GM04503 (cell line): ENCODE data around the gene PIK3C3.
"Not testable (repeated sequence)": the region's sequence is repeated elsewhere in the genome, so short reads cannot be mapped to it uniquely, and the experiment has no call there.

Experiments used
- DNase-seq: peaks from one replicate; pipeline ENCODE4 v3.0.0-alpha.2; 2012; ENCODE audit warnings: low read depth

PIK3C3 gene

DNA sequence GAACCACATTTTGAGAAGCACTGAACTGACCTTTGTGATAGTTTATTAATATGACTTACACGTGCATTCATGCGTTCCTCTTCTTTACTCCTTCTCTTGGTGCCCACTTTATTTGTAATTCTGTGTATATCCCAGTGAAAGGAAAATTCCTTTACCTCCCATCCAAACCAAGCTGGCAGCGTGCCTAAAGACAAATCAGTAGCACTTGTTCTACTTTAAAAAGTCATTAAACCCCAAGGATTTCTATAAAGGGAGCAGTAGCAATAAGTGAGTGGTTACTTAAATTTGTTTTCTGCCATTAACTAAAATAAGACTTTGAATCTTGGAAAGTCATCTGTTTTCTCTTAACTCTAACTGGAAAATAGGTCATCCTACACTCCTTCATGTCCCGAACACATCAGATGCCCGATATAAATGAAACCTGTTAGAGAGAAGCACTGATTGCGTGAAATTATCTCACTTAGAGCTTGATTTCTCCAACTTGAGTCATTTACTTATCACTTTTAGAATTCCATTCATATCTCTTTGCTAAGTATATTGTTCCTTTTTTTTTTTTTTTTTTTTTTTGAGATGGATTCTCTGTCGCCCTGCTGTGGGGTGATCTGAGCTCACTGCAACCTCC is 10.7 kb downstream of the PIK3C3 start:
- no peak for DNase-seq

DNA sequence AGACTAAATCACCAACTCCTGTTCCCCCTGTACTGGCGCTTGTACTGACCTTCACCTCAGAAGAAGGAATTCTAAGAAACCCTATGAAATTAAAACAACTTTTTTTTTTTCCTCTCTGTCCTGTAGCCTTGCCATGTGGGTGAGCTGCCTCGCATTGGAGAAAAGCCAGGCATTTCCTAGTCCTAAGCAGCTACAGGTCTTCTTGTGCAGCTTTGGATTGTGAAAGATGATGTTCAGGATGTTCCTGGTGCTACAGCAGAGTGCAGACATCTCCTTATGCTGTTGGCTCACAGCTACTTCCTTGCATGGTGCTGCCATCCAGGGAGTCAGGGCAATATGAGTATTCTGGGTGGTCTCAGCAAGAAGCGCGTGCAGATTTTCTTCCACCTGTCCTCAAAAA is 11.9 kb downstream of the PIK3C3 start:
- no peak for DNase-seq

DNA sequence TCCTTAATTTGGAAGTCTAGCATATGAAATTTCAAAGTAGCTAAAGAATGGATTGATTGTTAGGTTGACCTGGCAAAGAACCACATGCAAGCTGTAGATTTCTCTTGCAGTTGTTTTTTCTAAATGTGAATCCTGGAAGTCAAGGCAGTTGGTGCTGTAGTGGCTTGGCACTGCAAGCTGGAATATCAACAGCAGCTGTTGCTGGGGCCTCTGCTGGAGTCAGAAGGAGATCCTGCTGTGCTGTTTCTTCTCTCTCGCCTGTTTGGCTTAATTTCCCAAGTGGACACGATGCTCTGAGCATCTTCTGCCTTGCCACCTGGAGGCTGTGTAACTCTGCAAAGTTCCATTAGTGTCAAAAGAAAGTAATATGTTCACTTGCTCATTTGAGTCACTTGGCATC is 12.6 kb downstream of the PIK3C3 start:
- DNase-seq = no peak

- no peak for DNase-seq
Observed at GRCh38 chr18:41969881-41970280, 14.8 kb downstream of the PIK3C3 start.

- no peak for DNase-seq
Observed at GRCh38 chr18:41972067-41972925, 17.3 kb downstream of the PIK3C3 start.

DNA sequence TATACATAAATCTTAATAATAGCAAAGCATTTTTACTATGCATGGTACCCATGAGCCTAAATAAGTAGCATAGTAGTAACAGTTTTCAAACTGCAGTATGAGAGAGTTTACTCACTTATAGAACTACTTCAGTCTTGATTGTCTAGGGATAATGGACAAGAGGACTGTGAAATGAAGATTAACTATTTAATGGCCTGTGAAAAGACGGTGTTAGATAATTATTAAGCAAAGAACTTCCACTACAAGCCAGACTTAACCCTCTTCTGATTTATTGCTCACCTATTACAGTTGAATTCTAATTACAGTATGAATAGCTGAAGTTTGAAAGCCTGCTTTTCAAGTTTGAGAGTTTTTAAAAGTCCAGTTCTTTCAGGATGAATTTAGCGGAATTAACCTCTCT is 18.9 kb downstream of the PIK3C3 start:
- DNase-seq = no peak

DNA sequence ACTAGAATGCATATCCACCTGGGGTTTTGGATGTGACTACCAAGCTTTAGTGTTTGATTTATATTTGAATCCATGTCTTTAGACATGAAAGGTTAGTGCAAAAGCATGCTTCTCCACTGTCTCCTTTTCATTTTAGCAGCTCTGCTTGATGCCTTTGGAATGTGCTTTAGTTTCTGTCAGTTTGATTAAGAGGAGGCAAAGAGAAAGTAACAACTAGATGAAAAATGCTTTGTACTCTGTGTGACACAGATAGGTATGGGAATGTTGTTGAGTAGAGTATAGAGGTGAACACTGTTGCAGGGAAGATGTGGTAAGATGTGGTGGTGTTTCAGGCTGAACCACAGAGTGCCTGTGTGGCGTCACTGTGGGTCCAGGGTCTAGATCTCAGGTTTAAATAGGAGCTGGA is 19.8 kb downstream of the PIK3C3 start:
- no peak for DNase-seq

DNA sequence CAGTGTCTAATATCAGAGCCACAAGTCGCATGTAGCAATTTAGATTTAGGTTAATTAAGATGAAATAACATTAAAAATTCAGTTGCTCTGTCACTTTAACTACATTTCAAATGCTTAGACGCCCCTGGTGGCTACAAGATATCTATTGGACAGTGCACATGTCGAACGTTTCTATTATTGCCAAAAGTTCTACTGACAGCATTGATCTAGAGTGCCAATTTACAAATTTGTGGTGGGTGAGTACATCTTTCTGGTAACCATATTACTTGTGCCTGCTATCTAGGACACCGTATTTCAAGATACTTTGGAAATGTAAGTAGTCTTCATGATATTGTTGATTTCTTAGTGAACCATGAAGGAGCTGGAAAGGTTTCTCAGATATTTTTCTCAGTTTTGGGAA is 20.2 kb downstream of the PIK3C3 start:
- DNase-seq = no peak

DNA sequence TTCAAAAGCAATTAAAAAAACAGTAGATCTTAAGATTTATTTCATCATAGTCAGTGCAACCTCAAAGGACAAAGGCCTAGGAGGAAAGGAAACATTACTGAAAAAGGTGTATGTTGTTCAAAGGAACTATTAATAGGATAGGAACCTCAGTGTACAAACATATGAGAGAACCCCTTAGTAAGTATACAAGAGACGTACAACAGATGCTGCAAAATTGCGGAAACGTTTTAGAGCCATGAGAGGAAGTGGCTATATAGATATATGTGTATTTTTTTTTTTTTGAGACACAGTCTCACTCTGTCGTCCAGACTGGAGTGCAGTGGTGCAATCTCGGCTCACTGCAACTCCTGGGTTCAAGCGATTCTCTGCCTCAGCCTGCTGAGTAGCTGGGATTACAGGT is 22.2 kb downstream of the PIK3C3 start:
- no peak for DNase-seq

GRCh38 chr18:41982942-41983660 is 28.1 kb downstream of the PIK3C3 start:
- DNase-seq = no peak

DNA sequence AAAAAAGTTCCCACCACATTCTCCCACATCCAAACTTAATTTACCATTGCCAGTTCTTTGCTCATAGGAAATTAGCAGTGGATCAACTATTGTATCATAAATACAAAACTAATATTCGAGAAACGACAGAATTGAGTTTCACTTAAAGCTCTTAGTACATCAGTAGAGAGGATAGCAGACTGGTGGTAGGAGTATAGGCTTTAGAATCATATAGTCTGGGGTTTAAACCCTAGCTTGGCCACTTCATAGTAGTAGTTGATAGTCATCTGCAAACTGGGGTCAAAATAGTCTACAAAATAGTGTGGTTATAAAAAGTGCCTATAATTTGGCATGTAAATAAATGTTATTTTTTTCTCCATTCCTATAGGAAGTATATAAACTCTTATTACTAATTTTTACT is 30.9 kb downstream of the PIK3C3 start:
- no peak for DNase-seq

- DNase-seq = no peak
Observed at GRCh38 chr18:41989508-41989907, 34.5 kb downstream of the PIK3C3 start.

DNA sequence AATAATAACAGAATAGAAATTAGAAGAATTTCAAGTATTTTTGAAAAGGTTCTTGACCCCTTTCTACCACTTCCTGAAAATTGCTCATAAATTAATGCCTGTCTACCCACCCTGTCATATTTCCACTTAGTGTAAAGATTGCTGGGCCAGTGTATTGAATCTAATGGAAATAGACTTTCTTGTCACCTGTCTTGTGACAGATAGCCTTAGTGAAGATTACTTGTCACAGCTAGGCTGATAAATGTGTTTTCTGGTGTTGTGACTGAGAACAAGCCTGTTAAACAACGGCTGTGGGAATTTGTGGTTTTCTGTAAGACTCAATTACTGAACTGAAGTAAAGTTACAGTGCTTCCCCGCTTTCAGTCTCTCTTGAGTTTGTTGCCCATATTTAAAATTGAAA is 37.0 kb downstream of the PIK3C3 start:
- no peak for DNase-seq

- no peak for DNase-seq
Observed at GRCh38 chr18:41992703-41993102, 37.7 kb downstream of the PIK3C3 start.

DNA sequence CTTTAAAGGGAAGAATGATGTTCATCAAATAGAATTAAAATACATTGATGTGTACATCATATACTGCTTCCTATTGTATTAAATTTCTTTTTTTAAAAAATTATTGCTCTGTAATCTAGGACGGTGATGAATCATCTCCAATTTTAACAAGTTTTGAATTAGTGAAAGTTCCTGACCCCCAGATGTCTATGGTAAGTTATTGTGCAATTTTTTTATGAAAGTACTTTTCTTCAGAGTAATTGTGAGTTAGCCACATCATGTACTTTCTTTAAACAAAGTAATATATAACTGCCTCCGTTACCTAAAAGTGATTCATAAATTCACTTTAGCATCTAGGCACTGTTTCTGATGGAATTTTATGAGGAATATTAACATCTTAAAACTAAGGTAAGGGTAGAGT is 38.1 kb downstream of the PIK3C3 start:
- DNase-seq = no peak

- no peak for DNase-seq
Observed at GRCh38 chr18:41996020-41996419, 41.0 kb downstream of the PIK3C3 start.

DNA sequence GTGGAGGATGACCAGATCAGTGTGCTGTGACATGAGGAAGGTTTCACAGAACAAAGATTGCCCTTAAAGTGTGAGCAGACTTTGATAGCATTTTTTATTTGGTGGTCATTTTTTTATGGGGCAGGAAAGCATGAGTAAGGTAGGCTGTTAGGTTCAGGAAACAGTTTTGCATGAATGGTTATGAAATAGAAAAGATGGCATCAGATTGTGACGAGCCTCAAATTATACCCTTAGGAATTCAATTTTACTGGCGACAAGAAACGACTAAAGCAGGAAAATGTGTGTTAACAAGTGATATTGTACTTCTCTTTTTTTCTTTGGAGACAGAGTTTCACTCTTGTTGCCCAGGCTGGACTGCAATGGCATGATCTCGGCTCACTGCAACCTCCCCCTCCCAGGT is 44.7 kb downstream of the PIK3C3 start:
- DNase-seq = no peak

DNA sequence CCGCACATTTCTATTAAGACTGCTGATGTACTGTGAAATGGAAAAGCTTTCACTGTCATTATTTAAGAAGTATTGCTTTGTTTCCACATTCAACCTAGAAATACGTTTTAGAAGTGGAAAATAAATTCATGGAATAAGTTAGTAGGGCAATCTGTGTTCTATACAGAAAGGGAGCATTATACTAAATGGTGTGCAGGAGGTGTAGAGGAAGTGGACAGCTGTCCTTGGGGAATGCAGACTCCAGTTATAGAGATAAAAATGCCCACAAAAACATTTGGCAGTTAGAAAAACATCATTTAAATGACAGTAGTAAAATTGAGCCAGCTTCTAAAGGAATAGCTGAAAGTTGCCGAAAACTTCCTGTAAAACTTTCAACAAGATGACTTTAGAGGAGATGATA is 46.8 kb downstream of the PIK3C3 start:
- no peak for DNase-seq

GRCh38 chr18:42004653-42005052 is 49.6 kb downstream of the PIK3C3 start:
- DNase-seq = no peak

- DNase-seq = no peak
Observed at GRCh38 chr18:42005782-42006181, 50.7 kb downstream of the PIK3C3 start.

GRCh38 chr18:42009457-42009856 is 54.4 kb downstream of the PIK3C3 start:
- not testable (repeated sequence) for DNase-seq

- DNase-seq = no peak
Observed at GRCh38 chr18:42011053-42011452, 56.0 kb downstream of the PIK3C3 start.

DNA sequence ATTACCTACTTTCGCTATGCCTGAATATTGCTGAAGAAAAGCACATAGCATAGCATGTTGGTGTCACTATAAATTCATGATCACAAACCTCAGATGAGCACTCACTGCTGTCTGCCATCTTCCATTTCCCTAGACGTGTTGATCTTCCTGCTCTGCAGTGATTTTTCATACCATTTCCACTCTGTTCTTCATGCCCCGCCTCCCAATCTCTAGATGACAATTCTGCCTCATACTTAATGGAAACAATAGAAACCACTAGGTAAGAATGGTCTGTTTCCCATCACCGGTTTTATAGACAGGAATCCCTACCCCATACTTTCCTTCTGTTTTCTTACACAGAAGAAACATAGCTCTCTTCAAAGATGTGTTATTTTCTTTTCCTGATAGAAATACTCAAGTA is 63.8 kb downstream of the PIK3C3 start:
- no peak for DNase-seq
